ENCODE measurements around the gene ACAA1. TPM values are rescaled to one million over a fixed set of nuclear protein-coding genes. Genes with fewer than 3 reads are reported as not detected.
A peak's percentile ranks its signal among the peaks of the same experiment; 100 is the strongest.

ACAA1 gene
- total RNA-seq, 4 donors from 2014 or later = 48.1 to 69.5 (median 62.5) TPM

GRCh38 chr3:38168151-38169026, 31.5 kb upstream of the ACAA1 start:
- ATAC-seq (ENCODE audit: low FRiP score) (no peak), DNase-seq (ENCODE audit: low spot score) (no peak)
- TF ChIP-seq CTCF (IDR thresholded peaks at IDR 0.05) = no peak

GRCh38 chr3:38167591-38167990, 30.7 kb upstream of the ACAA1 start:
- no peak for TF ChIP-seq CTCF (IDR thresholded peaks at IDR 0.05)
- no peak for DNase-seq (ENCODE audit: low spot score)
- ATAC-seq (ENCODE audit: low FRiP score) = no peak

GRCh38 chr3:38165722-38166387, 28.9 kb upstream of the ACAA1 start:
- TF ChIP-seq CTCF (IDR thresholded peaks at IDR 0.05) = no peak
- DNase-seq (ENCODE audit: low spot score) (no peak), ATAC-seq (ENCODE audit: low FRiP score) (peak; percentile 20)

- ATAC-seq (ENCODE audit: low FRiP score) (peak; percentile 99), DNase-seq (ENCODE audit: low spot score) (peak; percentile 99)
- TF ChIP-seq CTCF (IDR thresholded peaks at IDR 0.05) = no peak
Measured at GRCh38 chr3:38164952-38165721, 28.2 kb upstream of the ACAA1 start, which contains the start of gene OXSR1. Gene OXSR1, plus strand, starts transcription at chr3:38165537. Its CDS starts 340 bp downstream, at chr3:38165877.

- no peak for ATAC-seq (ENCODE audit: low FRiP score)
- TF ChIP-seq CTCF (IDR thresholded peaks at IDR 0.05) = no peak
- no peak for DNase-seq (ENCODE audit: low spot score)
Measured at GRCh38 chr3:38164643-38164951, 27.7 kb upstream of the ACAA1 start.

GRCh38 chr3:38163841-38164642, 27.1 kb upstream of the ACAA1 start:
- no peak for TF ChIP-seq CTCF (IDR thresholded peaks at IDR 0.05)
- no peak for DNase-seq (ENCODE audit: low spot score)
- no peak for ATAC-seq (ENCODE audit: low FRiP score)

Data from omental fat pad (tissue), 4 donors.